GM23248 (cell line): ENCODE data around the gene TMEM252. TPM values are rescaled to one million over a fixed set of nuclear protein-coding genes. Genes with fewer than 3 reads are reported as not detected.

Source experiments
- DNase-seq: peaks from one replicate; pipeline ENCODE4 v3.0.0-alpha.2; 2015
- H2AFZ ChIP-seq: fragments of 200-600 bp; sonication (generic); 2 replicates; pipeline ENCODE4 v1.6.1; 2016; ENCODE audit warnings: antibody characterized with exemption
- H3F3A ChIP-seq: fragments of 200-600 bp; sonication (generic); 2 replicates; pipeline ENCODE4 v1.6.1; 2016; ENCODE audit warnings: mild to moderate bottlenecking, antibody characterized with exemption, mixed run types; ENCODE audit not compliant: insufficient read depth
- H3K27ac ChIP-seq: fragments of 200-600 bp; sonication (generic); 2 replicates; pipeline ENCODE4 v1.5.1; 2016; ENCODE audit warnings: mild to moderate bottlenecking
- H3K27me3 ChIP-seq: fragments of 200-600 bp; sonication (generic); replicated peaks from 2 replicates; pipeline ENCODE4 v1.6.1; 2016; ENCODE audit warnings: mild to moderate bottlenecking; ENCODE audit not compliant: insufficient read depth
- H3K36me3 ChIP-seq: fragments of 200-600 bp; sonication (generic); 2 replicates; pipeline ENCODE4 v1.6.1; 2016; ENCODE audit warnings: low read depth, mild to moderate bottlenecking
- H3K4me1 ChIP-seq: fragments of 200-600 bp; sonication (generic); 2 replicates; pipeline ENCODE4 v1.6.1; 2016; ENCODE audit warnings: mild to moderate bottlenecking; ENCODE audit not compliant: insufficient read depth
- H3K4me2 ChIP-seq: fragments of 200-600 bp; sonication (generic); one replicate; pipeline ENCODE4 v1.6.1; 2016; ENCODE audit warnings: mild to moderate bottlenecking; ENCODE audit not compliant: unreplicated experiment
- H3K4me3 ChIP-seq: fragments of 200-600 bp; sonication (generic); 2 replicates; pipeline ENCODE4 v1.5.1; 2016; ENCODE audit warnings: mild to moderate bottlenecking
- H3K79me2 ChIP-seq: fragments of 200-600 bp; sonication (generic); 2 replicates; pipeline ENCODE4 v1.6.1; 2016; ENCODE audit warnings: mild to moderate bottlenecking; ENCODE audit not compliant: insufficient read depth
- H3K9ac ChIP-seq: fragments of 200-600 bp; sonication (generic); 2 replicates; pipeline ENCODE4 v1.6.1; 2016; ENCODE audit warnings: mild to moderate bottlenecking
- H3K9me2 ChIP-seq: fragments of 200-600 bp; sonication (generic); 2 replicates; pipeline ENCODE4 v1.6.1; 2016; ENCODE audit warnings: mixed run types, mild to moderate bottlenecking, moderate library complexity; ENCODE audit not compliant: insufficient read depth
- H3K9me3 ChIP-seq: fragments of 200-600 bp; sonication (generic); one replicate; pipeline ENCODE4 v1.6.1; 2017; ENCODE audit warnings: low read depth
- H4K20me1 ChIP-seq: fragments of 200-600 bp; sonication (generic); 2 replicates; pipeline ENCODE4 v1.6.0; 2016; ENCODE audit not compliant: insufficient read depth
- EZH2 ChIP-seq: fragments of 200-600 bp; sonication (generic); IDR thresholded peaks from 2 replicates; pipeline ENCODE4 v1.6.1; 2018; ENCODE audit warnings: antibody characterized with exemption, mild to moderate bottlenecking; ENCODE audit not compliant: insufficient read depth, poor library complexity, severe bottlenecking
- EZH2phosphoT487 ChIP-seq: fragments of 200-600 bp; sonication (generic); IDR thresholded peaks from 2 replicates; pipeline ENCODE4 v1.6.1; 2018; ENCODE audit warnings: antibody characterized with exemption, moderate library complexity, mild to moderate bottlenecking, low read depth; ENCODE audit not compliant: insufficient read depth
- WGBS, 2 experiments: methylation state at CpG; one replicate each; pipeline ENCODE4 v1.1.6; 2015 to 2017; ENCODE audit warnings: low lambda C conversion rate in 2 of 2, low coverage in 1 of 2; ENCODE audit errors: missing lambda C conversion rate in 2 of 2; 5-methylcytosine and 5-hydroxymethylcytosine counted together
- in situ Hi-C: fragments of 300-500 bp; cut with MboI; formaldehyde crosslinking; loops from 2 replicates; pipeline ENCODE4 v1.15.0; 2020
- polyA plus RNA-seq: library from polyadenylated mRNA; unstranded; fragments of >200 nt; fragmentation: Nextera tagmentation; extraction: Ambion mirVana; gene quantifications from 2 replicates; pipeline ENCODE4 v1.2.1, GENCODE V29; 2016
- total RNA-seq: library from RNA; depleted of rRNA; stranded (reverse); fragments of >200 nt; shearing (Covaris generic); gene quantifications from 2 replicates; pipeline ENCODE4 v1.2.3, GENCODE V29; 2014

The TMEM252 gene
- total and polyA plus RNA-seq, 2 experiments from 2014 or later = not detected

DNA sequence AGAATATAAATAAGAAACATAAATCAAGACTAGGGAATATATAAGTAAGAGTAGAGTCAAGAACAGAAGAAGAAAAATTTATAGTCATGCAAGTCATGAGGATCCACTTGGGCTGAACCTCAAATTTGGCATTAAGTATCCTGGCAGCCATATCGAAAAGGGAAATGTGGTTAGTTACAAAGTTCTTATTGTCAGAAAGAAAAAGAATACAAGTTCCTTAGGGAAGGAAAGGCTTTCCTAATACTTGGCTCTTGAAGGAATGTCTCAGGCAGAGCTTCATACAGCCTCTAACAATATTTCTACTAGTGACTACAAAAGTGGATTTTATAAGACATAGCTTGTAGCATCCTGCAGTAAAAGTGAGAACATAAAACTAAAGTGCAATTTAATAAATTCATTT, 45.4 kb downstream of the TMEM252 start:
- no peak overlapping the region for H2AFZ ChIP-seq
- no peaks in the 10 kb centered on the region for H3F3A ChIP-seq
- no peaks in the 10 kb centered on the region for H3K36me3 ChIP-seq
- H3K79me2 ChIP-seq = no peaks in the 10 kb centered on the region
- H3K4me2 ChIP-seq = no peak overlapping the region
- TF ChIP-seq EZH2 (no peak), EZH2phosphoT487 (no peak)
- no peaks in the 10 kb centered on the region for H3K4me1 ChIP-seq
- no peak overlapping the region for H3K9ac ChIP-seq
- H3K9me3 ChIP-seq = no peaks in the 10 kb centered on the region
- DNase-seq = no peak
- no peaks in the 10 kb centered on the region; the same call in 1 of the 2 replicates for H3K27me3 ChIP-seq
- no peak overlapping the region for H3K27ac ChIP-seq
- H3K9me2 ChIP-seq = no peaks in the 10 kb centered on the region
- 39 to 43% methylated on average over 1 of the region's 1 CpG for WGBS, 2 experiments
- in situ Hi-C loops = no loop called here
- no peaks in the 10 kb centered on the region for H4K20me1 ChIP-seq
- no peak overlapping the region for H3K4me3 ChIP-seq

GRCh38 chr9:68493958-68494577, 46.6 kb downstream of the TMEM252 start:
- no peaks in the 10 kb centered on the region for H4K20me1 ChIP-seq
- TF ChIP-seq EZH2 = no peak
- no peak for TF ChIP-seq EZH2phosphoT487
- H3K27me3 ChIP-seq = no peaks in the 10 kb centered on the region; the same call in 1 of the 2 replicates
- no peak overlapping the region for H2AFZ ChIP-seq
- H3K36me3 ChIP-seq = no peaks in the 10 kb centered on the region
- H3K9ac ChIP-seq = no peak overlapping the region
- WGBS, 2 experiments = 14 to 20% methylated on average over 3 of the region's 3 CpGs
- H3K9me3 ChIP-seq = no peaks in the 10 kb centered on the region
- in situ Hi-C loops = no loop called here
- no peaks in the 10 kb centered on the region for H3K4me1 ChIP-seq
- no peak overlapping the region for H3K4me3 ChIP-seq
- no peak overlapping the region for H3K27ac ChIP-seq
- no peak for DNase-seq
- no peaks in the 10 kb centered on the region for H3F3A ChIP-seq
- H3K79me2 ChIP-seq = no peaks in the 10 kb centered on the region
- H3K9me2 ChIP-seq = no peaks in the 10 kb centered on the region
- no peak overlapping the region for H3K4me2 ChIP-seq

- no peak overlapping the region for H3K27ac ChIP-seq
- no peak overlapping the region for H3K9ac ChIP-seq
- H3K4me1 ChIP-seq = no peaks in the 10 kb centered on the region
- DNase-seq = no peak
- no peak overlapping the region for H3K4me3 ChIP-seq
- H3K36me3 ChIP-seq = no peaks in the 10 kb centered on the region
- H3K79me2 ChIP-seq = no peaks in the 10 kb centered on the region
- H3K9me3 ChIP-seq = no peaks in the 10 kb centered on the region
- H4K20me1 ChIP-seq = no peaks in the 10 kb centered on the region
- no peaks in the 10 kb centered on the region for H3K9me2 ChIP-seq
- no peak overlapping the region for H2AFZ ChIP-seq
- H3K27me3 ChIP-seq = no peaks in the 10 kb centered on the region; the same call in 1 of the 2 replicates
- TF ChIP-seq EZH2phosphoT487 (no peak), EZH2 (no peak)
- no peak overlapping the region for H3K4me2 ChIP-seq
- in situ Hi-C loops = no loop called here
- H3F3A ChIP-seq = no peaks in the 10 kb centered on the region
Measured at GRCh38 chr9:68493541-68493940, 47.1 kb downstream of the TMEM252 start.

- no peaks in the 10 kb centered on the region for H3F3A ChIP-seq
- TF ChIP-seq EZH2 (no peak), EZH2phosphoT487 (no peak)
- 39 to 45% methylated on average over 6 of the region's 6 CpGs for WGBS, 2 experiments
Measured at GRCh38 chr9:68492806-68493205, 47.9 kb downstream of the TMEM252 start.

More at GRCh38 chr9:68492806-68493205, 47.9 kb downstream of the TMEM252 start:
- Histone ChIP-seq H2AFZ (no peak overlapping the region), H3K36me3 (no peaks in the 10 kb centered on the region), H3K9ac (no peak overlapping the region), H3K79me2 (no peaks in the 10 kb centered on the region), H3K9me3 (no peaks in the 10 kb centered on the region), H3K9me2 (no peaks in the 10 kb centered on the region), H3K27me3 (no peaks in the 10 kb centered on the region; the same call in 1 of the 2 replicates), H3K4me3 (no peak overlapping the region), H3K27ac (no peak overlapping the region), H3K4me1 (no peaks in the 10 kb centered on the region), H3K4me2 (no peak overlapping the region), H4K20me1 (no peaks in the 10 kb centered on the region)
- in situ Hi-C loops = no loop called here
- DNase-seq = no peak
